HK-2 (cell line): ENCODE results near the gene ITGB1BP1.

Experiments used
- DNase-seq: peaks from one replicate; pipeline ENCODE4 v3.0.0-alpha.2; 2018; ENCODE audit not compliant: unreplicated experiment

ITGB1BP1 gene

DNA sequence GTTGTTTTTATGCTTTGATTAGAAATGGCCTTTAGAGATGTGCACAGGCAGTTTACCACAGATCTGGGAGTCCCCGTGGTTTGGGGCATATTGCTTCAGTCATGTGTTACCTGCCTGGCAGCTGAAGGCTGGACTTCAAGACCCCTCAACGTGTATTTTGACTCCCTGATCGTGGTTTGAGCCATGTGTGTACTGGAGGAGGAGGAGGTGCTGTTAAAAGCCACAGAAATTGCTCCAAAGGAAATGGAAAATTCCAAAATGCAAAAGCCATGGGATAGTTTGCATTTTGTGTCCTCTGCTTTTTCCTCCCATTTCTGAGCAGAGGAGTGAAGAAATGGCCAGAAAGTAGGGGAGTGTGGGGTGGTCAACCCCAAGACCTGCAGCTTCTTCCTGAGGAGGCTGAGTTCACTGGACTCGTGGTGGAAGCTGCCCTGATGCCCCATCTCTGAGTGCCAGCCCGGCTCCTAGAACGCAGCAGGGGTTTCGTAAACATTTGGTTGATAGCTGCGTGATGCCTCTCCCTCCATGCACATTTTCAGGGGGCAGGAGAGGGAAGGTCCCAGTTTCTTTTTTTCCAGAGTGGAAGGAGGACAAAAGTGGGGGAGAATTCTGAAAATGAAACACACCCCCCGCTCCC is 45.7 kb downstream of the ITGB1BP1 start:
- no peak for DNase-seq

DNA sequence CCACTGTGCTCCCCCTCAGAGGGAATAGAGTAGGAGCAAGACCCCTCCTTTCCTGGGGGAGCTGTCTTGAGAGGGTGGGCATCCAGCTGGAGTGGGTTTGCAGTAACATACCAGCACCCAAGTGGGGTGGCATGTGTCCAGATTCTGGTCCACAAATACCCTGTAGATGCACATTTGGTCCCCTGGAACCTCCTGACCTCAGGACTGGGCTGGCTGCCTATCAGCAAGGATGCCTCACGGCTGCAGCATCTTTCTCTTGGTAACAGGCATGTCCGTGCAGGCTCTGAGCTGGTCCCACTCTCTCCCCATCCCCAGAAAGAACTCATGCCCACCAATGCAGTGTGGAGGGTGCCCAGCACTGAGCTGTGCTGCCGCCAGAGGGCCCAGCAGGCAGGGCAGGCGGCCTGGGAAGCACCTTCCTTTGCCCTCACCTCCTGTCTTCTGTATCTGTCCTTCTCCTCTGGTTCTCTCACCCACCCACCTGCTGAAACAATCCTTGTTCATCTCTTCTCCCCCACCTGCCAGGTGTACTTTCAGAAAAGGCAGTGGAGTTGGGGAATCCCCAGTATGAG is 47.4 kb downstream of the ITGB1BP1 start:
- DNase-seq = no peak

DNA sequence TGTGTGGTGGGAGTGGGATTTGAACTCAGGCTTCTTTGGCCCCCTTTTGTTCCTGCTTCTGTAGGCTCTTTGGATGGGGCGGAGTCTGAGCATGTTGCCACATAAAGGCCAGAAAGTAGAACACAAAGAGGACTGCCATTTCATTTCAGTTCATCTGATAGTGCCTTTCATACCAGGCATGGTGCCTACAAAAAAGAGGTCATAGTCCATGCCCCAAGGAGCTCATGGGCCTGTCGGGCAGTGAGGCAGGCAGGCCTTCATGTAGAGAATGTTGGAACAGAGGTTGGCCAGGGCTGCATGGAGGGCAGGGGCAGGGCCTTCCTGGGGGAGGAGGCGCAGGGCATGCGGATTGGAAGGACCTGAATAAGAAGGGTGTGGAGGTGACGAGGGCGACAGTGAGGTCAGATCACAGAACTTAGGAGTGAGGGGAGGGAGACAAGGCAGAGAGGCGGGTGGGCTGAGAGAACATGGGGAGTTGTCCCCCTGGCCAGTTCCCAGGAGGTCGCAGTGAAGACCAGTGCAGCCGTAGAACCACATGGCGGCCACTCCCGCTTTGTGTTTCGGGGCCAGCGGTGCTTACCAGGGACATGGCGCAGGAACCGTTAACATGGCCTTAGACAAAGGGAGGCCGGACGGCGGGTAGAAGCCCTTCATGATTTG is 49.1 kb downstream of the ITGB1BP1 start:
- DNase-seq = no peak

DNA sequence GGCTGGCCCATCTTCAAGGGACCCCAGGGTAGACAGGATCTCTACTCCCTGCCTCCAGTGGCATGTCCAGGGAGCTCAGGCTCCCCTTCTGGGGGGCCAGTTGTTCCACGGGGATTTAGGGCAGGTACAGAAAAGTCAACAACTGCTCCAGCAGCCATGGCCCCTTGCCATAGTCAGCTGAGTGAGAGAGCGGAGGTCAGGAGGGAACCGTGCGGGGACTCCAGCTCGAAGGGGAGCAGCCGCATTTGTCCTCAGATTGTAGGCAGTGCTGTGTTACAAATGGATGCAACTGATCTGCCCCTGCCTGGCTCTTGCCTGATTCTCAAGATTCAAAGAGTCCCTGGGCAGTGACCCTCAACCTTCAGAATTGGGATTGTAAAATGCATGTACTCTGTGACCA is 49.9 kb downstream of the ITGB1BP1 start:
- no peak for DNase-seq

DNA sequence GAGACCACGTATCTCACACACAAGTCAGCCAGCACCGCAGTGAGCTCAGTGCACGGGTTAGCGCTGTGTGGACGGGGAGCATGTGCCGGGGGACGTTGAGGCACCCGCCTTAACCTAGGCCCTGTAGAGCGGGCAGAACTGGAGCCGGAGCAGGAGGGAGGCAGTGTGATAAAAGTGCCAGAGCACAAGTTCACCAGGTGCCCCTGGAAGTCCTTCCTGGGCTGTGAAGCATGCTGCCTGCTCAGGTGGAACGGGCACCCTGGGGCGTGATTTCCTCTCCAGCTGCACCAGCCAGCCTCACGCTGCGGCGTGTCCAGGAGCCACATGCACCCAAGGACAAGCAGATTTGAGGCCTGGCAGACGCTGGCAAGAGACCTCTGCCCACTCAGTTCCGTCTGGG is 50.3 kb downstream of the ITGB1BP1 start:
- DNase-seq = no peak

DNA sequence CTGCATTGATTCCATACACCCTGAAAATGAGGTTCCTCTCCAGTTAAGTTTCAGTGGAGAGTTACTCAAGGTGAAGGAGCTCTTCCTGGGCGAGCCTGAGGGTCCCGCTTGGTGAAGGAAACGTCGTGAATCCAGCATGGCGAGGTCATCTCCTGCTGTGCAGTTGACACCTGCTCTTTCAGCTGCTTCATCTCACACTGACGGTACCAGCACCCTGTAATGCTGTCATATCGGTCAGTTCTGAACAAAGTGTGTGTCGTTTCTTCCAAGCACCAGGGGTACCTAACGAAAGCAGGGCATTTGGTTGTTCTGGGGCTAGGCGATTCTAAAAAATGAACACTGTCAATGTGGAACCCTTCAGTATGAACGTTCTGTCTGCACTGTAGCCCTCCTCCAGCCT is 52.6 kb downstream of the ITGB1BP1 start:
- no peak for DNase-seq

DNA sequence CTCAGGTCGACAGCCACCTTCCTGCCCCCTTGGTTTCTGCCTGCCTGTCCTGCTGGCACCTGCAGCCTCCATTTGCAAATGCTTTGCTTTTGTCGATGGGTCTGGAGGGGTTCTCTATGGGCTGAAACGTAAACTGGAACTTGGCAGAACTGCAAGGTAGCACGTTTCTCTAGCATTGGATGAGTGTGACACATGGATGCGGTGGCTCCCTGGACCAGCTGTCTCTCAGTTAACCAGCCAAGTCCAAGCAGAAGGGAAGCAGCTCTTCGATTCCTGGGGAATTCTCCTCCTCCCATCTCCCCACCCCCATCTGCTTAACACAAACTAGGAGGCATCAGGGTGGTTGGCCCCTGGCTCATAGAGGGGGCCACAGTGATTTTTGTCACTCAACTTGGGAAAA is 57.3 kb downstream of the ITGB1BP1 start:
- no peak for DNase-seq

DNA sequence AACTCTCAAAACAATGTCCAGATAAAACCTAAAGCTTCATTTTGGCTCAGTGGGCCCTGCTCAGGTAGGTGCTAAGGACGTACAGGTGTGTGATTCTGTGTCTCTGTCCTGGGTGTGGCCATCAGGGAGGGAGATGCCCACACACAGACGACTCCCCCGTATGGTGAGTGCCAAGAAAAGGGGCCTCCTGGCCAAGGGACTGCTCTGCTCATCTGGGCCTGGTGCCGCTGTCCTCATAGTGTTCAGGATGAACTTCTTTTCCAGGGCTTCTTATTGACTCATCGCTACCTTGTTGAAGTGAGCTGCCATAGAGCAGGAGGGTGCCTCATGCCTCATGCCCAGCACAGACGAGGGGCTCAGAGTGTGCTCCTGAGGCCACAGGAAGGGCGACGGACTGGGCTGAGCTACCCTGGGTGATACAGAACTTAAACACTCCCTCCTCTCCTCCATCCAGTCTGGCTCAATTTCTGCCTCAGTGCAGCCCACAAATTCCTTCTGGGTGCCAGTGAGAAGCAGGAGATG is 57.8 kb downstream of the ITGB1BP1 start:
- no peak for DNase-seq

DNA sequence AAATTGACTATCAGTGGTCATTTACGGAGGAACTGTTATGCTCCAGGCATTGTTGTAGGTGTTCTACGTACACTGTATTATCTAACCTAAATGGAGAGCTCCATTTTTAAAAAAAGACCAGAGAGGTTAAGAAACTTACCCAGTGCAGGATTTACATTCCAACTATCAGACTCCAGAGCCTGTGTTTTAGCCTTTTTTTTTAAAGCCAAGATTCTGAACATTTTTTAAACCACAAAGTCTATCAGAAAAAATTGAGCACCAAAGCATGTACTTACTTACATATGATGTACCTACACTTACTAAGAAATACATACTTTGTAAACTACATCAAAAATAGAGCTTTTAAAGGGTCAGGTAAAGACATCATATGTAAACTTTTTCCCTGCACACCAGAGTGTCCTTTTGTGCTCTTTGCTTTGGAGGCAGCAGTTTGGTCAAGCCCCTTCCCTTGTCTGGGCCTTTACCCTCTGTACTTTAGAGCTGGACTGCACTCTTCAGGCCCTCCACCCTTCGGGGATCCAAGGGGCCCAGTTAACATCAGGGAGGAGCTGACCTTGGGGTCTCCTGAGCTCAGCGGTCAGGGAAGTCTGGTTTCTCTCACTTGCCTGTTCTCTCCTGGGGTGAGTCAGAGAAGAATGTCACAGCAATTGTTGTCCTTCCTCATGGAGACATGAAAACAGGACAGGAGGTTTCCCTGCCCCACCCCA is 58.4 kb downstream of the ITGB1BP1 start:
- DNase-seq = no peak

DNA sequence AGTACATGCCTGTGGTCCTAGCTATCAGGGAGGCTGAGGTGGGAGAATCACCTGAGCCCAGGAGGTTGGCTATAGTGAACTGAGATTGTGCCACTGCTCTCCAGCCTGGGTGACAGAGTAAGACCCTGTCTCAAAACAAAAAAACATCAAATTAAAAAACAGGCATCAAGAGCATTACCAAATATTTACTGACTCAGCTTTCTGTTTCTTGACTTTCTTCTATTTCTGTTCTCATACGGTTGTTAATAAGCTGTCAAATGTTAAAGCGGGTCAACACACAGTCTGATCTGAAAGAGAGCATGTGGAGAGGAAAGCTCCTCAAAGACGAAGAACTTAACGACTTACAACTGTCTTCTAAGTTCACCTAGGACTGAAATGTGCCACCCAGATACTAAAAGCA is 59.0 kb downstream of the ITGB1BP1 start:
- DNase-seq = no peak

DNA sequence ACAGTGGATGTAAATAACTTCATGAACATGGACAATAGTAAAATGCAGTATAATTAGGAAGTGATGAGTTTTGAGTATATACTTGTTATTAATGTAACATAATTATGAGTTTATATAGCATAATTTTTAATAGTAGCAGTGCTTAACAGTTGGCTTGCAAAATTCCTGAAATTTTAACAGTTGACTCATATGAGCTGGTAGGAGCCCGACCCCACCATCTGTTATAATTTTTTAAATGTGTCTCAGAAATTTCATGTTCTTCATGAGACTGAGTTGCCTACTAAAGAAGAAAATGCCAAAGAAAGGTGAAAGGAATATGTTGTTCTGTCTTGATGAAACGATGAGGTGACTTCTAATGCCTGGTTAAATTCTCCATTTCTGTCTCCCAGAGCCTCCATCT is 62.6 kb downstream of the ITGB1BP1 start:
- DNase-seq = no peak

DNA sequence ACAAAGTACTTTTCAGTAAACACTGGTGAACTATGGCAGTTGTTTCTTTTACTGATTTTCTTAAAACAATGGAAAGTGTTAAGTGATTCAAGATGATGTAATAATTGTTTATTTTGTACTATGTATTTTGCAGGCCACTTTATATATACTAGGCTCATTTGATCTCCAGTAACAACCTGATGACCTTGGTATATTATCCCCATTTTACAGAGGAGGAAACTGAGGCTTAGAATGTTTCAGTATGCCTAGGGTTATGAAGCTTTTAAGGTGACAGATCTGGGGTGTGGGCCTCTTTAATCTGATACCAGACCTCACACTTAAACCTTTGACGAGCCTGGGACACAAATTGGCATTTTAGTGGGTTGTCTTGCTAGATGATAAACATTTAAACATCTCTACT is 63.2 kb downstream of the ITGB1BP1 start:
- no peak for DNase-seq

DNA sequence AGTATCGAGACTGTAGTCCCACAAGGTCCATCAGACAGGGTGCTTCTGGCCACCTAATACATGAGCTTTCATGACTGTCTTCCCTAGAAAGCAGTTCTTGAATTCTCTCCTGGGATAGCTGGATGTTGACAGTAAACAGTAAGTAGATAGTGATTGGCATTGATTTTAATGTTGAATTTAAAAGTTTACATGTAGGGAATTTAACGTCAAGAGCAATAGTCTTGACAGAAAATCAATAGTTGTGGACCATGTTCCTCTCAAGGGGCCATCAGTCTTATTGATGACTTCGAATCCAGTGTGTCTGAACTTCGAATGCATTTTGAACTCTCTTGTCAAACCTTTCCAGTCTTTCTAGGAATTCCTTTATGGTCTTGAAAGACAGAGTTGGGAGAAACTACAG is 63.9 kb downstream of the ITGB1BP1 start:
- DNase-seq = no peak

DNA sequence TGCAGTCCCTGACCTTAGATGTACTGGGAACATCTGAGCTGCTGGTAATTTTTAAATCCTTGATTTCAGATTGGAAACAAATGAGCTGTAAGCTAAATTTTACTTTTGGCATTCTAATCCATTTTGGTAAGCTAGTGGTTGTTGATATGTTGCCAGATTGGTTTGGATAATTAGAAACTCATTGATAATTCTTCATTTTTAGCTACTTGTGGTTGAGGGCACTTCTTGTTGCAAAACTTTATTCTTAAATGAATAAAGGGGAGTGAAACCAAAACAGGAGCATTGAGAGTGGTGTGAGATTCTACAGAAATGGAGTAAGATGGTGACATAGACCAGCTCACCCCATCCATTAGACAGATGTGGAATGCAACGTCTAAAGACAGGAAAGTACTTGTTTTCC is 64.5 kb downstream of the ITGB1BP1 start:
- DNase-seq = no peak

DNA sequence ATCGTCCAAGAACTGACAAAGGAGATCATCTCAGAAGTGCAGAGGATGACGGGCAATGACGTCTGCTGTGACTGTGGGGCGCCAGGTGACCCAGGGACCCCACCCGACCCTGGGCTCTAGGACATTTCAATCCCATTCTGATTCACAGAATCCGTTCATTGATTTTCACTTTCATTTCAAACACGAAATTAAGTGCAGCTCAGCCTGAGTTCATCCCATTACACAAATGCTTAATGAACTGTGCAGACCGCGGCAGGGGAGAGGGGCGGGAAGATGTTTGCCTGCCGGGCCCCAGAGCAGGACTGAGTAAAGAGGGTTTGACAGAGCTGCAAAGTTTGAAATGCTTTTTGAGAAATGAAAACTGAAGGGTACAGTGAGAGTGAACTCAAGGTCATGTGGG is 67.1 kb downstream of the ITGB1BP1 start:
- DNase-seq = no peak

DNA sequence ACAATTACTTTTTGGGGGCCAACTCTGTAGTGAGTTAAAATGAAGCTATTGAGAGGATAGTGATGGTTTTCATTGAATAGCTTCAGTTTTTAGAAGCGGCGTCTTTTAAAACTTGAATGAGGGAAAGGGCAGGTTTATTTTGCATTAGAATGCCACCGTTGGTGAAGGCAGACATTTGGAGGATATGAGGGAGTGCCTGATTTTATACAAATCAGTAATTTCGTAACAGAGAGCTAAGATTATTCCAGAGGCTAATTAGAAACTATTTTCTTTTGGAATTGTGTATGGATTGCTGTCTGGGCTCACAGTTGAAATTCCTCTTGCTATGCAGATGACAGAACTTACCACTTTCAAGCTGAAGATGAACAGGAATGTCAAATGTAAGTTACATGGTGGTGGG is 67.6 kb downstream of the ITGB1BP1 start:
- no peak for DNase-seq

DNA sequence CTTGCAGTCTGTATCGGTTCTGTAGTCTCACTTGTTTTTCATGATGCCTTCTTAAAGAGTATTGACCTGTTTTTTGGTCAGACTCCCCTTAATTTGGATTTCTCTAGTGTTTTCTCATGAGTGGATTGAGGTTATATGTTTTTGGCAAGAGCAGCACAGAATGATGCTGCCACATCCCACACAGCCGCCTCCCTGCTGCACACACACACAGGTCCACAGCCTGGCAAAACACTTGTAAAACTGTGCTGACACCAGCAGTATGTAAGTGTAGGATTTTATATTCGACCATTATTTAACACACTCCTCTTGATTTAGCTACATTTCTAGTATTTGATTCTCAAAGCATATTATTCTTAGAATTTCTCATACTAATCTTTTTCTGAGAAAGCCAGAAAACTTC is 68.1 kb downstream of the ITGB1BP1 start:
- DNase-seq = no peak

DNA sequence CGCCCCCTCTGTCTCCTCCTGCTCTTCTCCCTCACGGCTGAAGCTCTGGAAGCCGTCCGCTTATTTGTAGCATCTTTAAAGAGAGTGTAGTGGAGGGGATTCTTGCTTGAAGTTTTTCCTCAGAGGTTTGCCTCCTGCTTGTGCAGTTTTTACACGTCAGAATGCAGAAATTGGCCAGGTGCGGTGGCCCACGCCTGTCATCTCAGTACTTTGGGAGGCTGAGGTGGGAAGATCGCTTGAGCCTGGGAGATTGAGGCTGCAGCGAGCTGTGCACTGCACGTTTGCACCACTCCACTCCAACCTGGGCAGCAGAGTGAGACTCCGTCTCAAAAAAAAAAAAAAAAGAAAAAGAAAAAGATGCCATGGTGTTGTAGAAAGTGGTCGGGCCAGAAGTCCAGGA is 69.0 kb downstream of the ITGB1BP1 start:
- DNase-seq = no peak
